GM10248 (cell line): ENCODE results near the gene RANBP1.

Source experiments
- CTCF ChIA-PET: fragments of 300-600 bp; sonication (Branson Sonifier 250); formaldehyde crosslinking; extraction: SDS; loops from one replicate; lab custom pipeline; 2021; ENCODE audit warnings: antibody characterized with exemption; lab: Yijun Ruan, JAX
- POLR2A ChIA-PET: fragments of 350-650 bp; sonication (Branson Sonifier 250); formaldehyde crosslinking; extraction: SDS; loops from one replicate; lab custom pipeline; 2020; ENCODE audit warnings: antibody characterized with exemption; lab: Yijun Ruan, JAX
- DNase-seq: peaks from one replicate; pipeline ENCODE4 v3.0.0; 2012; ENCODE audit errors: extremely low spot score
- CTCF ChIP-seq: IDR thresholded peaks from 2 replicates; pipeline ENCODE4 v1.5.1; 2012; ENCODE audit warnings: mild to moderate bottlenecking, low read depth; ENCODE audit errors: extremely low read depth, missing control alignments, control extremely low read depth

Gene RANBP1

GRCh38 chr22:20091690-20092476 lies 24.0 kb upstream of the RANBP1 start:
- ChIA-PET CTCF (interaction anchor here (1.0 kb wide), 1 partner anchor 9 kb away, joined by 3 read pairs; no protein-coding TSS in a partner anchor), POLR2A (no interaction called here)
- TF ChIP-seq CTCF: no peak
- no peak for DNase-seq

DNA sequence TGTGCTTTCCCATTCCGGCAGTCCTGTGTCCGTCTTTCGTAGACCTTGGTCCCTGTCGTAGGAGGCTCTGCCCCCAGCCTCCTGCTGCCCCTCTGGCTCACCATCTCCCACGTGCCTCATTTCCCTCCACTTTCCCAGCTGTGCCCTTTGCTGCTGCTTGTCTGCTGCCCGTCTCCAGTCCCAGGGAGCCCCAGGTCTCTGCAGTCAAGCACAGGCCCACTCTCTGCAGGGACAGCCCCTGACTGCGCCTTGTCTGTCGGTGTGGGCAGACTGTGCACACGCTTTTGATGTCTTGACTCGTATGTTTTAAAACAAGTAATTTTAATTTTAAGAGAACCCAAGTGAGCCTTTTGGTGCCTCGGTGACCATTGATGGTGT lies 23.4 kb upstream of the RANBP1 start:
- ChIA-PET CTCF (no interaction called here), POLR2A (no interaction called here)
- no peak for TF ChIP-seq CTCF
- DNase-seq: no peak

- ChIA-PET POLR2A (no interaction called here), CTCF (interaction anchor here (0.9 to 1.6 kb wide), 2 partner anchors 8 to 17 kb away, joined by 4 to 6 read pairs; no protein-coding TSS in a partner anchor)
- DNase-seq: no peak
- TF ChIP-seq CTCF: no peak
Observed at GRCh38 chr22:20093418-20094196, 22.3 kb upstream of the RANBP1 start.

DNA sequence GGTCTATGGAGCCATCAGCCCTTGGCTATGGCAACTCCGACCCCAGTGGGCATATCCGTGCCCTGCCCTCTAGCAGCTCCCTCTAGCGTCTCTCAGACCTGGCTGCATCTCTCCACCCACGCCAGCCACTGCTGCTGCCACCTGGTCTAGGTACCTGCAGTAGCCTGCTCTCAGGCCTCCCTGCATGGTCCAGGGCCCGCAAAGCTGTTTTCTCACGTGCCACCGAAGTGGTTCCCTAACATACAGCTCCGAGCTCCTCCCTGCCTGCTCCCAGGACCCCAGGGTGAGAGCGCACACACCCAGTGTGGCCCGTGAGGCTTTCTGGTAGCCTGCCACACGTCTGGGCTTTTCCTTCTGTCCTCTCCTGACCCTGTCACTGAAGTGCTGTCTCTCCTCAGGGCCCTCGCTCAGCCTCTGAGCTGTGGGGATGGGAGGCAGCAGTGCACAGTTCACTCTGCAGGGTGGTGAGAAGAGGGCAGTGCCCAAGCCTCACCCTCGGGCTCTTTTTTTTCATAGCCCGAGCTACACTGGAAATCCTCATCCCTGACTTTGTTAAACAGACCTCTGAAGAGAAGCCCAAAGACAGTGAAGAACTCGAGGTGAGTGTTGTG lies 21.6 kb upstream of the RANBP1 start:
- POLR2A ChIA-PET: interaction anchor here (0.6 kb wide), 1 partner anchor 433 kb away, joined by 3 read pairs; no protein-coding TSS in a partner anchor
- no peak for TF ChIP-seq CTCF
- CTCF ChIA-PET: interaction anchor here (0.9 to 1.7 kb wide), 3 partner anchors 9 to 27 kb away, joined by 4 to 6 read pairs (median 5); no protein-coding TSS in a partner anchor
- no peak for DNase-seq

DNA sequence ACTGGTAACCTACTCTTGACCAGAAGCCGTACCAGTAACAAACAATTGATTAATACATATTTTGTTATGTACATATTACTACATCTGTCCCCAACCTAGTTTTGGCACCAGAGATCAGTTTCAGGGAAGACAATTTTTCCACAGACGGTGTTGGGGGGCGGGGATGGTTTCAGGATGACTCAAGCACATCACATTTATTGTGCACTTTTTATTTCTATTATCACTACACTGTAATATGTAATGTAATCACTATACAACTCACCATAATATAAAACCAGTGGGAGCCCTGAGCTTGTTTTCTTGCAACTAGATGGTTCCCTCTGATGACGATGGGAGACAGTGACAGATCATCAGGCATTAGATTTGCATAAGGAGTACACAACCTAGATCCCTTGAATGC lies 20.4 kb upstream of the RANBP1 start:
- no peak for DNase-seq
- no peak for TF ChIP-seq CTCF
- ChIA-PET POLR2A (no interaction called here), CTCF (interaction anchor here (1.7 kb wide), 1 partner anchor 28 kb away, joined by 5 read pairs; no protein-coding TSS in a partner anchor)
